GM23338 (cell line): Measurements from ENCODE around the gene NDUFS7. TPM values are rescaled to one million over a fixed set of nuclear protein-coding genes. Genes with fewer than 3 reads are reported as not detected.

Experiments
- ATAC-seq: fragments of 200-7000 bp; cut with Tn5 transposase; 3 replicates; pipeline ENCODE4 v1.9.1; 2020
- DNase-seq: peaks from one replicate; pipeline ENCODE4 v3.0.0-alpha.2; 2015; ENCODE audit warnings: low spot score
- H2AFZ ChIP-seq: fragments of 200-600 bp; sonication (generic); 2 replicates; pipeline ENCODE4 v1.8.0; 2016; ENCODE audit warnings: antibody characterized with exemption, mild to moderate bottlenecking, moderate library complexity
- H3F3A ChIP-seq: fragments of 200-600 bp; sonication (generic); replicated peaks from 2 replicates; pipeline ENCODE4 v1.8.0; 2017; ENCODE audit warnings: antibody characterized with exemption, mixed run types, low read depth
- H3K27ac ChIP-seq: fragments of 200-600 bp; sonication (generic); 2 replicates; pipeline ENCODE4 v1.6.1; 2016; ENCODE audit warnings: low read depth
- H3K27me3 ChIP-seq: fragments of 200-600 bp; sonication (generic); 2 replicates; pipeline ENCODE4 v1.8.0; 2016; ENCODE audit warnings: mild to moderate bottlenecking, mixed run types, moderate library complexity; ENCODE audit not compliant: insufficient read depth
- H3K36me3 ChIP-seq: fragments of 200-600 bp; sonication (generic); 2 replicates; pipeline ENCODE4 v1.8.0; 2016; ENCODE audit warnings: mild to moderate bottlenecking; ENCODE audit not compliant: insufficient read depth
- H3K4me1 ChIP-seq: fragments of 200-600 bp; sonication (generic); 2 replicates; pipeline ENCODE4 v1.8.0; 2016; ENCODE audit warnings: mild to moderate bottlenecking, moderate library complexity; ENCODE audit not compliant: insufficient read depth
- H3K4me2 ChIP-seq: fragments of 200-600 bp; sonication (generic); 2 replicates; pipeline ENCODE4 v1.7.1; 2017; ENCODE audit warnings: mixed run types
- H3K4me3 ChIP-seq: fragments of 200-600 bp; sonication (generic); 2 replicates; pipeline ENCODE4 v1.6.1; 2016; ENCODE audit warnings: mixed run types
- H3K79me2 ChIP-seq: fragments of 200-600 bp; sonication (generic); replicated peaks from 2 replicates; pipeline ENCODE4 v1.8.0; 2017; ENCODE audit warnings: mild to moderate bottlenecking; ENCODE audit not compliant: insufficient read depth
- H3K9me2 ChIP-seq: fragments of 200-600 bp; sonication (generic); 2 replicates; pipeline ENCODE4 v1.8.0; 2017; ENCODE audit not compliant: insufficient read depth
- H4K20me1 ChIP-seq: fragments of 200-600 bp; sonication (generic); replicated peaks from 2 replicates; pipeline ENCODE4 v1.8.0; 2017; ENCODE audit warnings: mild to moderate bottlenecking; ENCODE audit not compliant: insufficient read depth
- H3K27ac Mint-ChIP-seq: 2 replicates; pipeline ENCODE4 v1.8.0; 2020; ENCODE audit warnings: inconsistent platforms, mild to moderate bottlenecking, moderate library complexity, mixed read lengths
- H3K27me3 Mint-ChIP-seq: 3 replicates; pipeline ENCODE4 v1.8.0; 2022; ENCODE audit warnings: low read depth, mild to moderate bottlenecking, moderate library complexity, mixed read lengths, inconsistent platforms; ENCODE audit not compliant: insufficient read depth, poor library complexity
- H3K36me3 Mint-ChIP-seq: 3 replicates; pipeline ENCODE4 v1.8.0; 2021; ENCODE audit warnings: low read depth, mild to moderate bottlenecking, inconsistent platforms, moderate library complexity, mixed read lengths
- H3K4me1 Mint-ChIP-seq: 3 replicates; pipeline ENCODE4 v1.8.0; 2020; ENCODE audit warnings: mild to moderate bottlenecking, inconsistent platforms, mixed read lengths
- H3K4me3 Mint-ChIP-seq: 3 replicates; pipeline ENCODE4 v1.8.0; 2021; ENCODE audit warnings: moderate library complexity, mild to moderate bottlenecking, inconsistent platforms, mixed read lengths
- H3K9me3 Mint-ChIP-seq: 3 replicates; pipeline ENCODE4 v1.8.0; 2020; ENCODE audit warnings: moderate library complexity, mild to moderate bottlenecking, inconsistent platforms, mixed read lengths
- CREB1 ChIP-seq: fragments of 250-450 bp; sonication (Bioruptor Pico); IDR thresholded peaks from 2 replicates; pipeline ENCODE4 v1.5.0; 2020; ENCODE audit warnings: low read depth, mild to moderate bottlenecking, moderate library complexity
- EZH2 ChIP-seq: fragments of 200-600 bp; sonication (generic); IDR thresholded peaks from one replicate; pipeline ENCODE4 v1.8.0; 2017; ENCODE audit warnings: antibody characterized with exemption, mild to moderate bottlenecking, low read depth; ENCODE audit not compliant: unreplicated experiment
- EZH2phosphoT487 ChIP-seq: fragments of 200-600 bp; sonication (generic); IDR thresholded peaks from one replicate; pipeline ENCODE4 v1.8.1; 2018; ENCODE audit warnings: antibody characterized with exemption; ENCODE audit not compliant: unreplicated experiment
- JUNB ChIP-seq: IDR thresholded peaks from one replicate; pipeline ENCODE4 v1.6.1; 2016; ENCODE audit warnings: antibody characterized with exemption; ENCODE audit not compliant: unreplicated experiment
- NANOG ChIP-seq: IDR thresholded peaks from 2 replicates; pipeline ENCODE4 v1.6.1; 2016; ENCODE audit warnings: antibody characterized with exemption, borderline replicate concordance
- POLR2AphosphoS5 ChIP-seq: IDR thresholded peaks from 2 replicates; pipeline ENCODE4 v1.6.1; 2016; ENCODE audit warnings: antibody characterized with exemption, low read depth
- STAT1 ChIP-seq: IDR thresholded peaks from one replicate; pipeline ENCODE4 v1.6.1; 2016; ENCODE audit warnings: antibody characterized with exemption; ENCODE audit not compliant: unreplicated experiment
- ZNF114 ChIP-seq: fragments of 250-450 bp; sonication (Bioruptor Pico); IDR thresholded peaks from 2 replicates; pipeline ENCODE4 v1.5.0; 2020; ENCODE audit warnings: mild to moderate bottlenecking, moderate library complexity
- ZNF331 ChIP-seq: fragments of 250-450 bp; sonication (Bioruptor Pico); IDR thresholded peaks from 2 replicates; pipeline ENCODE4 v1.5.0; 2020; ENCODE audit warnings: low read depth, mild to moderate bottlenecking, moderate library complexity
- polyA plus RNA-seq: library from polyadenylated mRNA; unstranded; fragments of >200 nt; fragmentation: Nextera tagmentation; extraction: Ambion mirVana; gene quantifications from 2 replicates; pipeline ENCODE4 v1.2.1, GENCODE V29; 2016
- total RNA-seq: library from RNA; depleted of rRNA; stranded (reverse); fragments of >200 nt; shearing (Covaris generic); gene quantifications from 2 replicates; pipeline ENCODE4 v1.2.3, GENCODE V29; 2014
- TF ChIP-seq, protein P1 (sequence below): fragments of 250-450 bp; sonication (Bioruptor Pico); IDR thresholded peaks from 2 replicates; pipeline ENCODE4 v1.5.0; 2020; ENCODE audit warnings: mild to moderate bottlenecking, moderate library complexity
- TF ChIP-seq, protein P2 (sequence below): IDR thresholded peaks from one replicate; pipeline ENCODE4 v1.6.1; 2018; ENCODE audit warnings: antibody characterized with exemption; ENCODE audit not compliant: unreplicated experiment
- TF ChIP-seq, protein P3 (sequence below): IDR thresholded peaks from 2 replicates; pipeline ENCODE4 v1.6.1; 2016; ENCODE audit warnings: antibody characterized with exemption
- TF ChIP-seq, protein P4 (sequence below), 2 experiments: fragments of 200-600 bp in 1 of 2; sonication (generic) in 1 of 2; conservative IDR thresholded peaks; 2 replicates each; pipeline versions ENCODE4 v1.5.1 to v1.6.1; 2016 to 2017; ENCODE audit warnings: antibody characterized with exemption in 2 of 2, low read depth in 2 of 2, mild to moderate bottlenecking in 2 of 2, moderate library complexity in 1 of 2

Gene NDUFS7
- total and polyA plus RNA-seq, 2 experiments from 2014 or later: 132 to 203 TPM

DNA sequence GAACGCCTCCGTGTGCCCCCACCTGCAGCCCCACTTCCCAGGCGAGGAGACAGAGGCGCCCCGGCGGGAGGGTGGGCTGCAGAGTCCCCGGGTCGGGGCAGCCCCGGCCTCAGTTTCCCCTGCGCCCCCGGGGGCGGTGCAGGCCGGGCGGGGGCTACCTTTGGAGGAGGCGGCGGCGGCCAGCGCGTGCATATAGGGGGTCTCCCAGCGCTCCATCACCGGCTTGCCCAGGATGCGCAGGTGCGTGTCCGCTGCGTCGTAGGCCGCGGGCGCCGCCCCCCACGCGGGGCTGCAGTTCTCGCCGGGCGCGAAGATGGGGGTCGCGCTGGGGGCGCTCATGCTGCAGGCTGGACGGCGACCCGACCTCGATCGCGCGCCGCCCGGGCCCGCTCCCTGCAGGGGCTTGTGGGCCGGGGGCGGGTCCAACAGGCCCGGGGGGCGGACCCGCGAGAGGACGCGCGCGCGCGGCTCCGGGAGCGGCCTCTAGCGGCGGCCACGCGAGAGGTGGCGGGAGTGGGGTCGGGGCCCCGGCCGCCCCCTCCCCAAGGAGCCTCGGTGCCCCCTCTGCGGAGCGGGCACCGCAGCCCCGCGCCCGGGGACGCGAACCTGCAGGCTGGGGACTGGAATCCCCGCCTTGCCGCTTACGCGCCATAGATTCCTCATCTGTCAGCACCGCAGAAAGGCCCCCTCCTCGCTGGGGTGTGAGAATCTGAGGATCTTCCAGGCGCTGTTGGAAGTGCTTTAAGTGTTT is 17.6 kb downstream of the NDUFS7 start, which contains the start of gene GAMT:
GAMT (minus strand) TSS at position 405 of the 751 bp plus-strand sequence; CDS start at position 339, 66 bp downstream.
- peak within 1 kb of the TSS; percentile 70 for H3K4me3 Mint-ChIP-seq
- Histone ChIP-seq H2AFZ (peak within 1 kb of the TSS; percentile 74; the same call in 1 of the 2 replicates), H3K4me1 (peaks cover 4% of the 10 kb centered on the region; the same call in 1 of the 2 replicates), H3K27me3 (peaks cover 6% of the 10 kb centered on the region; the same call in 1 of the 2 replicates), H3K9me2 (no peaks in the 10 kb centered on the region), H3K27ac (no peak within 1 kb of the TSS), H3F3A (peaks cover 7% of the 10 kb centered on the region; the same call in 1 of the 2 replicates), H3K4me3 (peak within 1 kb of the TSS; percentile 70), H3K36me3 (no peaks in the 10 kb centered on the region), H4K20me1 (no peaks in the 10 kb centered on the region; the same call in 1 of the 2 replicates), H3K79me2 (no peaks in the 10 kb centered on the region), H3K4me2 (peak within 1 kb of the TSS; percentile 86)
- DNase-seq (peak; percentile 65), ATAC-seq (peak; percentile 61)
- H3K4me1 Mint-ChIP-seq: peaks cover 6% of the 10 kb centered on the region
- H3K27me3 Mint-ChIP-seq: peaks cover 12% of the 10 kb centered on the region
- TF ChIP-seq ZNF331 (CRISPR knock-in tag) (no peak), JUNB (no peak), EZH2phosphoT487 (no peak), ZNF114 (CRISPR knock-in tag) (no peak), EZH2 (no peak), NANOG (no peak), STAT1 (no peak), CREB1 (CRISPR knock-in tag) (no peak), POLR2AphosphoS5 (peak; percentile 67)
- TF ChIP-seq, protein P1, sequence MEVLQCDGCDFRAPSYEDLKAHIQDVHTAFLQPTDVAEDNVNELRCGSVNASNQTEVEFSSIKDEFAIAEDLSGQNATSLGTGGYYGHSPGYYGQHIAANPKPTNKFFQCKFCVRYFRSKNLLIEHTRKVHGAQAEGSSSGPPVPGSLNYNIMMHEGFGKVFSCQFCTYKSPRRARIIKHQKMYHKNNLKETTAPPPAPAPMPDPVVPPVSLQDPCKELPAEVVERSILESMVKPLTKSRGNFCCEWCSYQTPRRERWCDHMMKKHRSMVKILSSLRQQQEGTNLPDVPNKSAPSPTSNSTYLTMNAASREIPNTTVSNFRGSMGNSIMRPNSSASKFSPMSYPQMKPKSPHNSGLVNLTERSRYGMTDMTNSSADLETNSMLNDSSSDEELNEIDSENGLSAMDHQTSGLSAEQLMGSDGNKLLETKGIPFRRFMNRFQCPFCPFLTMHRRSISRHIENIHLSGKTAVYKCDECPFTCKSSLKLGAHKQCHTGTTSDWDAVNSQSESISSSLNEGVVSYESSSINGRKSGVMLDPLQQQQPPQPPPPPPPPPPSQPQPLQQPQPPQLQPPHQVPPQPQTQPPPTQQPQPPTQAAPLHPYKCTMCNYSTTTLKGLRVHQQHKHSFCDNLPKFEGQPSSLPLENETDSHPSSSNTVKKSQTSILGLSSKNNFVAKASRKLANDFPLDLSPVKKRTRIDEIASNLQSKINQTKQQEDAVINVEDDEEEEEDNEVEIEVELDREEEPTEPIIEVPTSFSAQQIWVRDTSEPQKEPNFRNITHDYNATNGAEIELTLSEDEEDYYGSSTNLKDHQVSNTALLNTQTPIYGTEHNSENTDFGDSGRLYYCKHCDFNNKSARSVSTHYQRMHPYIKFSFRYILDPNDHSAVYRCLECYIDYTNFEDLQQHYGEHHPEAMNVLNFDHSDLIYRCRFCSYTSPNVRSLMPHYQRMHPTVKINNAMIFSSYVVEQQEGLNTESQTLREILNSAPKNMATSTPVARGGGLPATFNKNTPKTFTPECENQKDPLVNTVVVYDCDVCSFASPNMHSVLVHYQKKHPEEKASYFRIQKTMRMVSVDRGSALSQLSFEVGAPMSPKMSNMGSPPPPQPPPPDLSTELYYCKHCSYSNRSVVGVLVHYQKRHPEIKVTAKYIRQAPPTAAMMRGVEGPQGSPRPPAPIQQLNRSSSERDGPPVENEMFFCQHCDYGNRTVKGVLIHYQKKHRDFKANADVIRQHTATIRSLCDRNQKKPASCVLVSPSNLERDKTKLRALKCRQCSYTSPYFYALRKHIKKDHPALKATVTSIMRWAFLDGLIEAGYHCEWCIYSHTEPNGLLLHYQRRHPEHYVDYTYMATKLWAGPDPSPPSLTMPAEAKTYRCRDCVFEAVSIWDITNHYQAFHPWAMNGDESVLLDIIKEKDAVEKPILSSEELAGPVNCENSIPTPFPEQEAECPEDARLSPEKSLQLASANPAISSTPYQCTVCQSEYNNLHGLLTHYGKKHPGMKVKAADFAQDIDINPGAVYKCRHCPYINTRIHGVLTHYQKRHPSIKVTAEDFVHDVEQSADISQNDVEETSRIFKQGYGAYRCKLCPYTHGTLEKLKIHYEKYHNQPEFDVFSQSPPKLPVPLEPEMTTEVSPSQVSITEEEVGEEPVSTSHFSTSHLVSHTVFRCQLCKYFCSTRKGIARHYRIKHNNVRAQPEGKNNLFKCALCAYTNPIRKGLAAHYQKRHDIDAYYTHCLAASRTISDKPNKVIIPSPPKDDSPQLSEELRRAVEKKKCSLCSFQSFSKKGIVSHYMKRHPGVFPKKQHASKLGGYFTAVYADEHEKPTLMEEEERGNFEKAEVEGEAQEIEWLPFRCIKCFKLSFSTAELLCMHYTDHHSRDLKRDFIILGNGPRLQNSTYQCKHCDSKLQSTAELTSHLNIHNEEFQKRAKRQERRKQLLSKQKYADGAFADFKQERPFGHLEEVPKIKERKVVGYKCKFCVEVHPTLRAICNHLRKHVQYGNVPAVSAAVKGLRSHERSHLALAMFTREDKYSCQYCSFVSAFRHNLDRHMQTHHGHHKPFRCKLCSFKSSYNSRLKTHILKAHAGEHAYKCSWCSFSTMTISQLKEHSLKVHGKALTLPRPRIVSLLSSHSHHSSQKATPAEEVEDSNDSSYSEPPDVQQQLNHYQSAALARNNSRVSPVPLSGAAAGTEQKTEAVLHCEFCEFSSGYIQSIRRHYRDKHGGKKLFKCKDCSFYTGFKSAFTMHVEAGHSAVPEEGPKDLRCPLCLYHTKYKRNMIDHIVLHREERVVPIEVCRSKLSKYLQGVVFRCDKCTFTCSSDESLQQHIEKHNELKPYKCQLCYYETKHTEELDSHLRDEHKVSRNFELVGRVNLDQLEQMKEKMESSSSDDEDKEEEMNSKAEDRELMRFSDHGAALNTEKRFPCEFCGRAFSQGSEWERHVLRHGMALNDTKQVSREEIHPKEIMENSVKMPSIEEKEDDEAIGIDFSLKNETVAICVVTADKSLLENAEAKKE (CRISPR knock-in tag): no peak
- TF ChIP-seq, protein P2, sequence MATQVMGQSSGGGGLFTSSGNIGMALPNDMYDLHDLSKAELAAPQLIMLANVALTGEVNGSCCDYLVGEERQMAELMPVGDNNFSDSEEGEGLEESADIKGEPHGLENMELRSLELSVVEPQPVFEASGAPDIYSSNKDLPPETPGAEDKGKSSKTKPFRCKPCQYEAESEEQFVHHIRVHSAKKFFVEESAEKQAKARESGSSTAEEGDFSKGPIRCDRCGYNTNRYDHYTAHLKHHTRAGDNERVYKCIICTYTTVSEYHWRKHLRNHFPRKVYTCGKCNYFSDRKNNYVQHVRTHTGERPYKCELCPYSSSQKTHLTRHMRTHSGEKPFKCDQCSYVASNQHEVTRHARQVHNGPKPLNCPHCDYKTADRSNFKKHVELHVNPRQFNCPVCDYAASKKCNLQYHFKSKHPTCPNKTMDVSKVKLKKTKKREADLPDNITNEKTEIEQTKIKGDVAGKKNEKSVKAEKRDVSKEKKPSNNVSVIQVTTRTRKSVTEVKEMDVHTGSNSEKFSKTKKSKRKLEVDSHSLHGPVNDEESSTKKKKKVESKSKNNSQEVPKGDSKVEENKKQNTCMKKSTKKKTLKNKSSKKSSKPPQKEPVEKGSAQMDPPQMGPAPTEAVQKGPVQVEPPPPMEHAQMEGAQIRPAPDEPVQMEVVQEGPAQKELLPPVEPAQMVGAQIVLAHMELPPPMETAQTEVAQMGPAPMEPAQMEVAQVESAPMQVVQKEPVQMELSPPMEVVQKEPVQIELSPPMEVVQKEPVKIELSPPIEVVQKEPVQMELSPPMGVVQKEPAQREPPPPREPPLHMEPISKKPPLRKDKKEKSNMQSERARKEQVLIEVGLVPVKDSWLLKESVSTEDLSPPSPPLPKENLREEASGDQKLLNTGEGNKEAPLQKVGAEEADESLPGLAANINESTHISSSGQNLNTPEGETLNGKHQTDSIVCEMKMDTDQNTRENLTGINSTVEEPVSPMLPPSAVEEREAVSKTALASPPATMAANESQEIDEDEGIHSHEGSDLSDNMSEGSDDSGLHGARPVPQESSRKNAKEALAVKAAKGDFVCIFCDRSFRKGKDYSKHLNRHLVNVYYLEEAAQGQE: no peak
- TF ChIP-seq, protein P3, sequence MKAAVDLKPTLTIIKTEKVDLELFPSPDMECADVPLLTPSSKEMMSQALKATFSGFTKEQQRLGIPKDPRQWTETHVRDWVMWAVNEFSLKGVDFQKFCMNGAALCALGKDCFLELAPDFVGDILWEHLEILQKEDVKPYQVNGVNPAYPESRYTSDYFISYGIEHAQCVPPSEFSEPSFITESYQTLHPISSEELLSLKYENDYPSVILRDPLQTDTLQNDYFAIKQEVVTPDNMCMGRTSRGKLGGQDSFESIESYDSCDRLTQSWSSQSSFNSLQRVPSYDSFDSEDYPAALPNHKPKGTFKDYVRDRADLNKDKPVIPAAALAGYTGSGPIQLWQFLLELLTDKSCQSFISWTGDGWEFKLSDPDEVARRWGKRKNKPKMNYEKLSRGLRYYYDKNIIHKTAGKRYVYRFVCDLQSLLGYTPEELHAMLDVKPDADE: no peak
- TF ChIP-seq, protein P4, sequence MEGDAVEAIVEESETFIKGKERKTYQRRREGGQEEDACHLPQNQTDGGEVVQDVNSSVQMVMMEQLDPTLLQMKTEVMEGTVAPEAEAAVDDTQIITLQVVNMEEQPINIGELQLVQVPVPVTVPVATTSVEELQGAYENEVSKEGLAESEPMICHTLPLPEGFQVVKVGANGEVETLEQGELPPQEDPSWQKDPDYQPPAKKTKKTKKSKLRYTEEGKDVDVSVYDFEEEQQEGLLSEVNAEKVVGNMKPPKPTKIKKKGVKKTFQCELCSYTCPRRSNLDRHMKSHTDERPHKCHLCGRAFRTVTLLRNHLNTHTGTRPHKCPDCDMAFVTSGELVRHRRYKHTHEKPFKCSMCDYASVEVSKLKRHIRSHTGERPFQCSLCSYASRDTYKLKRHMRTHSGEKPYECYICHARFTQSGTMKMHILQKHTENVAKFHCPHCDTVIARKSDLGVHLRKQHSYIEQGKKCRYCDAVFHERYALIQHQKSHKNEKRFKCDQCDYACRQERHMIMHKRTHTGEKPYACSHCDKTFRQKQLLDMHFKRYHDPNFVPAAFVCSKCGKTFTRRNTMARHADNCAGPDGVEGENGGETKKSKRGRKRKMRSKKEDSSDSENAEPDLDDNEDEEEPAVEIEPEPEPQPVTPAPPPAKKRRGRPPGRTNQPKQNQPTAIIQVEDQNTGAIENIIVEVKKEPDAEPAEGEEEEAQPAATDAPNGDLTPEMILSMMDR (conservative IDR thresholded peaks at IDR 0.05; ENCODE audit: low read depth in 2 of 2): peak in 1 of 2 experiments; percentile 52; a peak in 2 of 4 replicates
- no peak within 1 kb of the TSS for H3K27ac Mint-ChIP-seq
- H3K36me3 Mint-ChIP-seq: no peaks in the 10 kb centered on the region; the same call in 2 of the 3 replicates
- no peaks in the 10 kb centered on the region for H3K9me3 Mint-ChIP-seq
